Measurements from ENCODE around the gene WBP1. TPM values are rescaled to one million over a fixed set of nuclear protein-coding genes. Genes with fewer than 3 reads are reported as not detected.
"Not testable (repeated sequence)": the region's sequence is repeated elsewhere in the genome, so short reads cannot be mapped to it uniquely, and the experiment has no call there.

The WBP1 gene
- total RNA-seq, 1 donor from 2014 or later, result 68.6 TPM

DNA sequence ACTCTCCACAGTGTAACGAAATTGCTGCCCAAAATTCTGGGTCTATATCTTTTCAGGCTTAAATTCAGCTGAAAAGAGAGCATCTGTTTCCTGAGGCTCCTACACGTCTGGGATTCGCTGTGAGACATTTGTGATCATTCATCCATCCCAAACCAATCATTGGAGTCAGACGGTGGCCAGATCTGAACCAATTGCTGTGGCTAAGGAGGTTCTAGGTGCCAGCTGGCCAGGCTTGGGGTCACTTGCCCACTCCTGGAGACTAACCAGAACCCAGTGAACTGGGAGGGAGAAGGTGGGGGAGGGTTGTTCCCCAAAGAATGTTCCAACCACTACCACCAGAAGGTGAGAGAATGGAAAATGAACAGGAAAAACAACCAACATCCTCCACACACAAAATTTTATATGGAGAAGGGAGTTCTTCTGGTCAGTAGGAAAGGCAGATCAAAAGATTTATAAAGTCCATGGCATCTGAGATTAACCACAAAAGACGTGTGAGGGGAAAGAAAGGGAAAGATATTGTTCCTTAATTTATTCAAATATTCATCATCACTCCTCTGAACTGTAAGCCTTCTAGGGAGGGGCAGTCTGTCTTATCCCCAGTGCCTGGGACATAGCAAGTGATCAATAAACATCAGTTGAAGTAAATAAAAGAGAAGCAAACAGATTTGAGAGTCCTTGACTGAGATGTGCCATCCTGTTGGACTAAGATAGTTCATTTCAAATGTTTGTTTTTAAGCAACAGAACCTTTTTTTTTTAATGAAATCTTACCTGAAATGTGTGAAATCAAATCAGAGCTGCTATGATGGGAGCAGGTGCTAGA lies 13.5 kb upstream of the WBP1 start:
- DNase-seq (ENCODE audit: low spot score), result no peak
- intact Hi-C loops (cut with DNase I), result no loop called here
- no peak for ATAC-seq

DNA sequence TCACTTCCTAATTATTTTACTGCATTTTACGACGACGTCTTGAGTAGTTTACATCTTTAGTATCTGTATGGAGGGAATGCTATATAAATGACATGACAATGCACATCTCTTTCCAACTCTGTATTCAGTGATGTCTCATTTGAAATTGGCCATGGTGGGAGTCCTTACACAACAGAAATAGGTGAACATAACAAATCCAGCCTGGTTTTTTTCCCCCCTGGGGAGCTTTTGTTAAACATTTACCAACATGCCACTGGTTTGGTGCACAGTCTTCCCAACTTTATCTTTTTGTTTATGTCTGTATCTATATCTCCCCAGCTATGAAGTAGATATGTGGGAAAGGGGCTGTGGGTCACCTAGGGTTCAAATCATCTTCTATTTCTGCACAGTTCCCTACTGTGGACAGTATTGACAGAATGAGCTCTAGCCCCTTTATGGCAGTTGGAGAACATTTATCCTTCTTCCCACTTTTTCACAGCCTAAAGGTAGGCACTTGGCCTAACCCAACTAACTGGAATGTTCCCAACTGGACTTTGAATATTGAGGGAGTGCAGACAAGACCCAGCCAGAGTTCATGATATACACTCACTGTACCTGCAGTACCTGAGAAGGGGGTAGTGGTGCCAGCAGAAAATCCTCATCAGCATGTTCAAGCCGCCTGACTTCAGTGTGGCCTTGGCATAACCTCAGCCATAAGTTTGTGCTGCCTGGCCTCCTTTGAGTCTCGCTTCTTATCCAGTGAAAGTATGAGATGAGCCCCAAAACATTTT lies 10.8 kb upstream of the WBP1 start:
- DNase-seq (ENCODE audit: low spot score), result no peak
- intact Hi-C loops (cut with DNase I), result no loop called here

DNA sequence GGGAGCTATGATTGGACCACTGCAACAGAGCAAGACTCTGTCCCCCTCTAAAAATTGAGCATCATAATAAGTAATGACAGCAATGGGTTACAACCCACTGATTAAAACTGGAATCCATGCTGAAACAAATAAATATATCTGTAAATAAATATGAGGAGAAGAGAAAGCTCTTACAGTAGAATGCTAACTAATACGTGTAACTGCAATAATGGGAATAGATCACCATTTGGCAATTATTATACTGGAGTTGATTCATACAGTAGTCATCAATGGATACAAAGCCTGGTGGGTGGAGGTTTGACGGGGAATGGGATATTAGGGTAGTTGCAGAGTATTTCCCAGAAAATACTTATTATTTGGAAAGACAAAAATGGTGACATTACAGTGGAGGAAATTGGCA lies 9.5 kb upstream of the WBP1 start:
- intact Hi-C loops (cut with DNase I), result no loop called here
- DNase-seq (ENCODE audit: low spot score) (no peak), ATAC-seq (no peak)

More for the DNA sequence above, 10.8 kb upstream of the WBP1 start:
- ATAC-seq, result no peak

DNA sequence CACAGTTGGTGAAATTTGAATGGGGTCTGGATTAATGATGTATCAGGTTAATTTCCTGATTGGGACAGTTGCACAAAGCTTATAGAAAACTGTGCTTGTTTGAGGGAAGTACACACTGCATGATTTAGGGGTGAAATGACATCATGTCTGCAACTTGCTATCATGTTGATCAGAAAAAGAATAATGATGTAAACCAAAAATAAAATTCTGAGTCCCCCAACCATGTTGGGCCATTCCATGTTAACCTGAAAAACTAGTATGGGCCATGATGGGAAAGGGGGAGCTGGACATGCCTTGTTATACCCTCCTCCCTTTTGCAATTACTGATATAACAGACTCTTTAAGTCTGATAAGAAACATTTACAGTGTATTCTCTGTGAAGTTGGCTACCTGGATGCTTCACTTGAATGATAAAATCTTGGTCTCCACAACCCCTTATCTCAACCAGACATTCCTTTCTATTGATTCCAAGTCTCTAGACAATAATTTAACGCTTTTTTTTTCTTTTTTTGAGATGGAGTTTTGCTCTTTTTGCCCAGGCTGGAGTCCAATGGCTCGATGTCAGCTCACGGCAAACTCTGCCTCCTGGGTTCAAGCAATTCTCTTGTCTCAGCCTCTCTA lies 7.6 kb upstream of the WBP1 start:
- no peak for DNase-seq (ENCODE audit: low spot score)
- intact Hi-C loops (cut with DNase I), result no loop called here
- no peak for ATAC-seq

DNA sequence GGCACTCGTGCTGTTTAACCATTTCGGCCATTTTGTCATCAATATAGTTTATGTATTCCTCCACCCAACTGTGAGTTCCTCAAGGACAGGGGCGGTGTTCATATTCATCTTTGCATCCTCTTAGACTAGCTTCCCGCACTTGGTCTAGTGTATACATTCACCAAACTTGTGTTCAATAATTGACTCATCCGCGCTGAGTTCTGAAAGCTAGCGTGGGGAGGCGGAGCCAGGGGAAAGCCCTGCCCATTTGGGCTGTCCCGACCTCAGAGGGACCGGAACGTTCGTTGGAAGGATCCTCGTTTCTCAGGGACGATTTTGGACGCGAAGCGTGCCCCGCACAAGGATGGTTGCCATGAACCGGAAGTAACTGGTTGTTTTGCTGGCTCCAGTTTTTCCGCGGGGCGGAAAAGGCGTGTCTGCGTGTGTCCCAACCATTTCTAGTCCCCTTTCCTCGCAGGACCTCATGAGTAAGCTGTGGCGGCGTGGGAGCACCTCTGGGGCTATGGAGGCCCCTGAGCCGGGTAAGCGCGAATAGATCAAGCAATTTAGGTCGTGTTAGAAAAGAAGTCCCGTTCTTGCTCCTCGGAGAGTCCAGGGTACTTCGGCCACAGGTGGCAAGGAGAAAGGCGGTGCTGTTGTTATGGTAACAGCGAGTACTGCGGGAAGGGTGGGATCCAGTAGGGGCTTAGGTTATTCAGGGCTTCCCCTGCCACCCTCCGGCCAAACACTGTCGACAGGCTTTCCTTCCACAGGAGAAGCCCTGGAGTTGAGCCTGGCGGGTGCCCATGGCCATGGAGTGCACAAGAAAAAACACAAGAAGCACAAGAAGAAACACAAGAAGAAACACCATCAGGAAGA lies 3.4 kb upstream of the WBP1 start, which contains the start of gene INO80B:
INO80B (plus strand) TSS at position 434 of the 858 bp plus-strand sequence; CDS start at position 464, 30 bp downstream.
- intact Hi-C loops (cut with DNase I), result no loop called here
- peak; percentile 97 for DNase-seq (ENCODE audit: low spot score)
- peak; percentile 76 for ATAC-seq

DNA sequence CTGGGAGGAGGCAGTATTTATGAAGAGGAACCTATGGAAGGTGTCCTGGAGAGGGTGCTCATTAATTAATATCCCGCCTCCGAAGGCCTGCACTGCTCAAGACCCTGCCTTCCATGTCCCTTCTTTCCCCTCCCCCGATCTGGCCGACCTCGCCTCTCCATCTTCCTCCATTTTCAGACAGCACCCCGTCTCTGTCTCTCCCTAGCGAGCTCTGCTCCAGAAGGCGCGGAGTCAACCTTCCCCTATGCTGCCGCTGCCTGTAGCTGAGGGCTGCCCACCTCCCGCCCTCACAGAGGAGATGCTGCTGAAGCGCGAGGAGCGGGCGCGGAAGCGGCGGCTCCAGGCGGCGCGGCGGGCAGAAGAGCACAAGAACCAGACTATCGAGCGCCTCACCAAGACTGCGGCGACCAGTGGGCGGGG lies 1.1 kb upstream of the WBP1 start:
- no peak for ATAC-seq
- DNase-seq (ENCODE audit: low spot score), result no peak
- intact Hi-C loops (cut with DNase I), result no loop called here

DNA sequence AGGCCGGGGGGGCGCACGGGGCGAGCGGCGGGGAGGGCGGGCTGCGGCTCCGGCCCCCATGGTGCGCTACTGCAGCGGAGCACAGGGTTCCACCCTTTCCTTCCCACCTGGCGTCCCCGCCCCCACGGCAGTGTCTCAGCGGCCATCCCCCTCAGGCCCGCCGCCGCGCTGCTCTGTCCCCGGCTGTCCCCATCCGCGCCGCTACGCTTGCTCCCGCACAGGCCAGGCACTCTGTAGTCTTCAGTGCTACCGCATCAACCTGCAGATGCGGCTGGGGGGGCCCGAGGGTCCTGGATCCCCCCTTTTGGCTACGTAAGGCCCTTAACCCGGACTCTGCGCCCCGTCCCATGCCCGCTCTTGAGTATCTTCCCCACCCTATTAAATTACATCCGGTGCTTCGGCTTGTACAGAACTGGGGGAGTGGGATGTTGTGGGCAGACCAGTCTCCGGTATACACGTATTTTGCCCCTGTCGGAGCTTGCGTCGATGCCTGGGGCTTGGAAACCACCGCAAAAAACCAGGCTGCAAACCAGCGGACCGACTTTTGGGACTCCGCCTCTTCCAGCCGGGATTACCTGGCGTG lies 598 bp upstream of the WBP1 start:
- intact Hi-C loops (cut with DNase I), result no loop called here

DNA sequence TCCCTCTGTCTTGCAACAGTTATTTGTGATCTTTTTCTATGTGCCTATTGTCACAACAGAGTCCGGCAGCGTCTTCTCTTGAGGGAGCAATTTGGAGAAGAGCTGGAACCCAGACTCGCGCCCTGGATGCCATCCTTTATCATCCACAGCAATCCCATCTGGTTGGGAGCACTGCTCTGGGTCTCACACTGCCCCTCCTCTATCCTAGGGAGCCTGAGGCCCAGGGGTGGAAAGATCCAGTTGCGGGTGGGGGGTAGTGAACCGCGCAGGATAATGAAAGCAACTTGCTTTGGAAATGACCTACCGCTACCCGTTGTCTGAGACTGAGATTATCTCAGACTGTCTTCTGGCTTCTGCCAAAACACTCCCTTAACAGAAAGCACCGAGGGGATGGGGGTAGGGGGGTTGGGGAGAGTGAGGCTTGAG lies 713 bp downstream of the WBP1 start:
- DNase-seq (ENCODE audit: low spot score) (no peak), ATAC-seq (no peak)
- intact Hi-C loops (cut with DNase I), result no loop called here

More for the DNA sequence above, 598 bp upstream of the WBP1 start:
- peak; percentile 30 for ATAC-seq
- DNase-seq (ENCODE audit: low spot score), result peak; percentile 82

DNA sequence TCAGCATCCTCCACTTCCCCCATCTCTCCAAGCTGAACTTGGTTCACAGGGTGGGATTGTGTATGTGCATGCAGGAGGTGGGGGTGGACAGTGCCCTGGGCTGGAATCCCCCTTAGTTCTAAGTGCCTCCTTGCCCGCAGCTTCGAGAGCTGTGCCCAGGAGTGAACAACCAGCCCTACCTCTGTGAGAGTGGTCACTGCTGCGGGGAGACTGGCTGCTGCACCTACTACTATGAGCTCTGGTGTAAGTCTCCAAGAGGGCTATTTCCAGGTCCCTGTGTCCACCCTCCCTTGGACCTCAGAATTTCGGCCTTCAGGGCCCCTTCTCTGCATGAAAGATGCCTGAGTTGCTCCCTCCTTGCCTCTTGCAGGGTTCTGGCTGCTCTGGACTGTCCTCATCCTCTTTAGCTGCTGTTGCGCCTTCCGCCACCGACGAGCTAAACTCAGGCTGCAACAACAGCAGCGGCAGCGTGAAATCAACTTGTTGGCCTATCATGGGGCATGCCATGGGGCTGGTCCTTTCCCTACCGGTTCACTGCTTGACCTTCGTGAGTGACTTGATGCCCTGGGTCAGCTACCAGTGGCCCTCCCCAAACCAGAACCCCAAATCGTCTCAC lies 1.4 kb downstream of the WBP1 start:
- DNase-seq (ENCODE audit: low spot score); ATAC-seq; intact Hi-C loops (cut with DNase I): not testable (repeated sequence)

DNA sequence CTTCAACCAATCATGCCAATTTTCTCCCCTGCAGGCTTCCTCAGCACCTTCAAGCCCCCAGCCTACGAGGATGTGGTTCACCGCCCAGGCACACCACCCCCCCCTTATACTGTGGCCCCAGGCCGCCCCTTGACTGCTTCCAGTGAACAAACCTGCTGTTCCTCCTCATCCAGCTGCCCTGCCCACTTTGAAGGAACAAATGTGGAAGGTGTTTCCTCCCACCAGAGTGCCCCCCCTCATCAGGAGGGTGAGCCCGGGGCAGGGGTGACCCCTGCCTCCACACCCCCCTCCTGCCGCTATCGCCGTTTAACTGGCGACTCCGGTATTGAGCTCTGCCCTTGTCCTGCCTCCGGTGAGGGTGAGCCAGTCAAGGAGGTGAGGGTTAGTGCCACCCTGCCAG lies 1.9 kb downstream of the WBP1 start:
- intact Hi-C loops (cut with DNase I); ATAC-seq; DNase-seq (ENCODE audit: low spot score): not testable (repeated sequence)

DNA sequence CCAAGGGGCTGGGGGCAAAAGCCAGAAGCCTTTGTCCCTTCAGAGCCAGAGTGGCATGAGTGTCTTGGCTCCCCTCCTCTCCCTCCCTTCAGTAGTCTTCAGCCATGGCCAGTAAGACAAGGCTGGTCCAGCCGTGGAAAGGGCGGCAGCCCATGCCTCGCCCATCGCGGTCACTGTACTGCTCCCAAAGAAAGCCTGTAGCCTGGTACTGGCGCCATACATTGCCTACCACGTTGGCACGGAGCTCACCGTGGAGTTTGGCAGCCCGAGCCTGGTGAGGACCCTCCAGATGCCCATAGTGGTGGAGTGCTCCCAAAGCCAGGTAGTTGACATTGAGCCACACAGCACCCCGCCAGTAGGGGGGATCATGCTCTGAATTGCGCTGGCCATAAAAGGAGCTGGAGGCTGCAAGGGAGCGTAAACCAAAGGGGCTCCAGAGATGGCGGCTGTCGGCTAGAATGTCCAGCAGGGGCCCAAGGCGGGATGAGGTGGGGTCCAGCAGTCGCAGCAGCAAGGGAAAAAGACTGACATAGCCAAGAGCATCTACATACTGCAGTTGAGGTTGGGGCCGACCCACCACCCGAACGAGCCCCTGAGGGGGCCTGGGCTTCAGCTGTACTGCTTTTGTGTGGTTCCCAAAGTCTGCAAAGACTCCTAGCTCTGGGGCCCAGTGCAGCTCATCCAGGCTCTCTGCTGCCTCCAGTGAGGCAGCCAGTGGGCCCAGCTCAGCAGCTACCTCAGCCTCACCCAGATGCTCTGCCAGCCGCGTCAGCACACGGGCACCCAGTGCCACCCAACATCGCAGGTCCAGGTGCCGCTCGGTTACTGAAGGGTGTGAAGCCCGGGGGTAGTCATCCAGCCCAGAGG lies 3.2 kb downstream of the WBP1 start:
- ATAC-seq (no peak), DNase-seq (ENCODE audit: low spot score) (no peak)
- intact Hi-C loops (cut with DNase I), result no loop called here

DNA sequence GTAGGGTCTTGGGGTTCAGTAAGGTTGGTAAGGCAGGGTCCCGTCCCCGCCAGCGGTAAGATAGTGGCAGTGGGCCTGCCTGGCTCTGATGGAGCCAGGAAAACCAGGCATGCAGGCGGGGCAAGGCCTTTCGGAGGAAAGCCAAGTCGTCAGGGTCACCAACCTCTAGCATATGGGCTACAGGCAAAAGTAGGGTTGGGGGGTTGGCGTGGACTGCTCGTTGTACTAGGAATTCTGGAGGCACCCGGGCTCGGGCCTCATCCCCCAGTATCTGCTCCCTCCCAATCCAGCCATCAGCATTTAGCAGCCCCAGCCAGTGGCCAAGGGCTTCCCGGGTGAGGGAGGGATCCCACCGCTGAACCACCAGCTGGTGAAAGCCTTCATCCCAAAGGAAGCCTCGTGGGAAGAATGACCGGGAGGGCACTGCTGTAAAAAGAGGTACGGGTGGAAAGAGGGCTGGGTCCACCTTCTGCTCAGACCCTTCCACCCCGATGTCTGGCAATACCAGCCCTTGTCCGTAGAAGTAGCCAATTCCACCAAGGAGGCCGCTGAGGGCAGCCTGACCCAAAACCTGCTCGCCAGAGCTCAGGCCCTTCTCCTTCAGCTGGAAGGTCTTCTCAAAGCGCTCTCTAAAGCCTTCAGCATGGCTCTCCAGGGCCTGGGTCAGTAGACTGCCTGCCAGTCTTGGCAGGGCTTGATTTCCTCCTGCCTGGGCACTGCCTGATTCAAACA lies 4.0 kb downstream of the WBP1 start:
- ATAC-seq, result no peak
- no peak for DNase-seq (ENCODE audit: low spot score)
- intact Hi-C loops (cut with DNase I), result no loop called here

DNA sequence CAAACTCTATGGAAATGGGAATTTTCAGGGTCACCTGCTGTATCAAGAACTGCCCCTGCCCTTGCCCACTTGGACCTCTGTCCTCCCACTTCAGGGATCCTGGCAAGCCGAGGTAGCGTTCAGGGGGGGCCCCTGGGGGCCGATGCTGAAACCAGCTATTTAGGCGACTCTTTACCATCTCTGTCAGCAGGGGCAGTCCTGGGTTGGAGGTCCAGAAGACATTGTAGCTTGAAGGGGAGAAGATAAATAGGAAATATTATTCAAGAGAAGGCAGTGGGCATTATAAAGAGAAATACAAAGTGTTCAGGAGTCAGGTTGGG lies 4.5 kb downstream of the WBP1 start:
- no peak for DNase-seq (ENCODE audit: low spot score)

DNA sequence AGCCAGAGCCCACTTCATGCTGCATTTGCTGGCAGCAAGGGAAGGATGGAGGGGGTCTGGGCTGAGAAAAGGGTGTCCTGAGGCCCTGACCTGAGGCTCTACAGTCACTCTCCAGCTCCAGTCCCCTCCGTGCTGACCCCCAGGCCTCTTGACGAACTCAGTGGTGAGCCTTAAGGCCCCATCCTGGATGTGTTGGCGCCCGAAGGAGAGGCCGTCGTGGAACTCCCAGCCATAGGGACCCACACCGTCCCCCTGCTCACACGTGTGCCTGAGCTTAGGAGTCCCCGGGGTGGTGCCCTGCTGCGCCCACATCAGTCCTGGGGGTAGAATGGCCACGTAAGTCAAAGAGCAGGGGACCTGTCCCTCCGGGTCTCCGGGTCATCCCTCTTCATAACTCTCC lies 6.2 kb downstream of the WBP1 start:
- no peak for ATAC-seq
- DNase-seq (ENCODE audit: low spot score), result no peak
- intact Hi-C loops (cut with DNase I), result no loop called here

More for the DNA sequence above, 4.5 kb downstream of the WBP1 start:
- intact Hi-C loops (cut with DNase I), result no loop called here
- ATAC-seq, result no peak

DNA sequence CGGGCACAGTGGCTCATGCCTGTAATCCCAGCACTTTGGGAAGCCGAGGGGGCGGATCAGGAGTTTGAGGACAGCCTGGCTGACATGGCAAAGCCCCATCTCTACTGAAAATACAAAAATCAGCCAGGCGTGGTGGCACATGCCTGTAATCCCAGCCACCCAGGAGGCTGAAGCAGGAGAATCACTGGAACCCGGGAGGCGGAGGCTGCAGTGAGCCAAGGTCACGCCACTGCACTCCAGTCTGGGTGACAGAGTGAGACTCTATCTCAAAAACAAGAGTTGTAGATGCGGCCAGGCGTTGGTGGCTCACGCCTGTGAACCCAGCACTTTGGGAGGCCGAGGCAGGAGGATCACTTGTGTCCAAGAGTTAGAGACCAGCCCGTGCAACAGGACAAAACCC lies 12.5 kb downstream of the WBP1 start:
- intact Hi-C loops (cut with DNase I); DNase-seq (ENCODE audit: low spot score); ATAC-seq: not testable (repeated sequence)

DNA sequence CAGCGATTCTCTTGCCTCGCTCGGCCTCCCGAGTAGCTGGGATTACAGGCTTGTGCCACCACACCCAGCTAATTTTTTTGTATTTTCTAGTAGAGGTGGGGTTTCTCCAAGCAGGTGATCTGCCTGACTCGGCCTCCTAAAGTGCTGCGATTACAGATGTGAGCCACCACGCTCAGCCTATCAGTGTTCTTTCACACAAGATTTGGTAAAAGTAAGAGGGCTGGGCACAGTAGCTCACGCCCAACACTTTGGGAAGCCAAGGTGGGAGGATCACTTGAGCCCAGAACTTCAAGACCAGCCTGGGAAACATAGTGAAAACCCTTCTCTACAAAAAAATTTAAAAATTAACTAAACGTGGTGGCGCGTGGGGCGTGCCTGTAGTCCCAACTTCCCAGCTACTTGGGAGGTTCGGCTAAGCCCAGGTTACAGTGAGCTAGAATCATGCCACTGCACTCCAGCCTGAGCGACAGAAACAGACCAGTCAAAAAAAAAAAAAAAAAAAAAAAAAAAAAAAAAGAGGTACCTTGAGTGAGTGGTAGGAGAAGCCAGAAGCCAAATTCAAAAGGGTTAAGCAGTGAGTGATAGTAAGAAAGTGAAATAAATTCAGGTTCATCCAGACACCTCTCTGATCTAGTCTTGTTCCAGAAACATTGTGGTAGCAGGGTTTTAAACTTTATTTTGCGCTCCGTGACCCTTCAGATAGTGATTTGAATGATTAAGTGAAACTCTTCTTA lies 13.3 kb downstream of the WBP1 start:
- intact Hi-C loops (cut with DNase I), result no loop called here
- no peak for ATAC-seq
- no peak for DNase-seq (ENCODE audit: low spot score)

Measured in sciatic nerve (tissue), 2 donors.